Endothelial cell of umbilical vein (primary cell): ENCODE data around the gene SLC5A4.

Experiments used
- CTCF ChIP-seq, 2 donors: IDR thresholded peaks; 1 replicate in 1 of 2; 2 replicates in 1 of 2; pipeline ENCODE4 v1.5.1; 2011; ENCODE audit warnings: low read length in 2 of 2, mild to moderate bottlenecking in 2 of 2, moderate library complexity in 2 of 2, control low read depth in 1 of 2, inconsistent platforms in 1 of 2, low read depth in 1 of 2; ENCODE audit not compliant: insufficient read depth in 1 of 2; ENCODE audit errors: extremely low read depth in 1 of 2
- EZH2 ChIP-seq: IDR thresholded peaks from 2 replicates; pipeline ENCODE4 v1.6.1; 2012; ENCODE audit warnings: borderline replicate concordance, low read depth, mild to moderate bottlenecking, moderate library complexity, low read length, inconsistent platforms; ENCODE audit not compliant: severe bottlenecking
- JUN ChIP-seq: IDR thresholded peaks from 2 replicates; pipeline ENCODE4 v1.6.1; 2011; ENCODE audit warnings: borderline replicate concordance, low read depth; ENCODE audit not compliant: insufficient read length, insufficient read depth
- MYC ChIP-seq: IDR thresholded peaks from one replicate; pipeline ENCODE4 v1.6.1; 2011; ENCODE audit warnings: mild to moderate bottlenecking, low read depth, low read length
- POLR2A ChIP-seq: IDR thresholded peaks from 2 replicates; pipeline ENCODE4 v1.6.1; 2012; ENCODE audit warnings: low read depth, mild to moderate bottlenecking, control low read depth, low read length
- POLR2AphosphoS5 ChIP-seq: IDR thresholded peaks from 2 replicates; pipeline ENCODE4 v1.6.1; 2012; ENCODE audit warnings: low read depth, mild to moderate bottlenecking, control low read depth, low read length, moderate library complexity; ENCODE audit not compliant: insufficient read depth

- TF ChIP-seq CTCF (IDR thresholded peaks at IDR 0.05; ENCODE audit: extremely low read depth in 1 of 2, insufficient read depth in 1 of 2, low read depth in 1 of 2, low read length in 2 of 2) (no peak), JUN (no peak), POLR2A (no peak), EZH2 (no peak), POLR2AphosphoS5 (no peak), MYC (no peak)
Observed at GRCh38 chr22:32211011-32211410, 44.1 kb downstream of the SLC5A4 start.
